Activated T-cell treated with anti-CD3 and anti-CD28 coated beads, Interleukin-2, amount 50 U/mL, for 4 hours (primary cell): ENCODE results near the gene AGXT2. TPM values are rescaled to one million over a fixed set of nuclear protein-coding genes. Genes with fewer than 3 reads are reported as not detected.
"Not testable (repeated sequence)": the region's sequence is repeated elsewhere in the genome, so short reads cannot be mapped to it uniquely, and the experiment has no call there.

Experiments used
- ATAC-seq, 2 donors: fragments of 200-7000 bp; cut with Tn5 transposase; one replicate each; pipeline ENCODE4 v1.10.0; 2021
- DNase-seq: peaks from one replicate; pipeline ENCODE4 v3.0.0-alpha.2; 2020
- H3K27me3 Mint-ChIP-seq: one replicate; pipeline ENCODE4 v1.8.0; 2021; ENCODE audit warnings: low read depth, mixed read lengths
- H3K36me3 Mint-ChIP-seq: one replicate; pipeline ENCODE4 v1.8.0; 2022; ENCODE audit warnings: mixed read lengths; ENCODE audit not compliant: insufficient read depth
- H3K4me1 Mint-ChIP-seq: one replicate; pipeline ENCODE4 v1.8.0; 2021; ENCODE audit warnings: low read depth, mixed read lengths
- H3K4me3 Mint-ChIP-seq: one replicate; pipeline ENCODE4 v1.8.0; 2021; ENCODE audit warnings: mild to moderate bottlenecking, moderate library complexity, mixed read lengths
- H3K9me3 Mint-ChIP-seq: one replicate; pipeline ENCODE4 v1.8.0; 2021; ENCODE audit warnings: mixed read lengths
- total RNA-seq, 3 donors: library from RNA; stranded (reverse); gene quantifications; one replicate each; pipeline ENCODE4 v1.2.1, GENCODE V29; 2021

AGXT2 gene
- total RNA-seq, 3 donors from 2014 or later, result not detected

DNA sequence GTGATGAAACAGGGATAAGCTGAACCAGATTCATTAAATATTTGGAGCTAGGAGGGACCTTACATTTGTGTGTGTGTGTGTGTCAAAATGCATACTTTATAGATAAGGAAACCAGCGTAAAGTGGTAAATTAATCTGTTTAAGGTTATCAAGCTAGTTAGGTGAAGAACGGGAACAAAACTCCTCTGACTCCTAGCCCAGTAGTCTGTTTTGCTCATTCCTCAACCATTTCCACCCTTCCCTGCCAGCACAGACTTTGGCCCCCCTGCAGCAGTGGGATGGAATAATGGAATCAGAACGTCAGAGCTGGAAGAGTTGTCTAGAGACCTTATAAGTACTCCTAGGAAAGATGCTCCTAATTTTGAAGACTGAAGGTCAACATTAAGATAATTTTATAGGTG is 6.5 kb downstream of the AGXT2 start:
- ATAC-seq (no peak), DNase-seq (no peak)
- no peak overlapping the region for H3K4me3 Mint-ChIP-seq
- no peaks in the 10 kb centered on the region for H3K9me3 Mint-ChIP-seq
- no peaks in the 10 kb centered on the region for H3K4me1 Mint-ChIP-seq
- H3K36me3 Mint-ChIP-seq, result no peaks in the 10 kb centered on the region
- peaks cover 8% of the 10 kb centered on the region for H3K27me3 Mint-ChIP-seq

DNA sequence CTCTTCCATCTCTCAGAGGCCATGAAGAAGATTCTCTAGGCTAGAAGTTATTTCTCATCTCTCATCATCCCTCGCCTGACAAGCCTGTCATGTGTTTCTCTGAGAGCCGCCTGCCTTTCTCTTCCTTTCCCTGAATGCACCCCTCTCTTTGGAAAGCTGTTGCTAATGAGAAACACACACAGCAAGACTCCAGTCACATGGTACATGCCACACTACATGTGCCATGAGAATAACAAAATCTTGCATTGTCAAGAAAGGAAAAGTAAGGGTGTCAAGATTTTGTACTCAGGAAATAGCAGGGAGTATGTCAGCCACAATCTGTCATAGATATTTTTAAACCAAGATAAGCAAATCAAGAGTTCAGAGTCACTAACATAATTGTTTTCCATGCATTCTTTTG is 8.9 kb downstream of the AGXT2 start:
- peaks cover 7% of the 10 kb centered on the region for H3K27me3 Mint-ChIP-seq
- no peak overlapping the region for H3K4me3 Mint-ChIP-seq
- no peaks in the 10 kb centered on the region for H3K4me1 Mint-ChIP-seq
- no peak for DNase-seq
- ATAC-seq, result no peak
- no peaks in the 10 kb centered on the region for H3K36me3 Mint-ChIP-seq
- H3K9me3 Mint-ChIP-seq, result no peaks in the 10 kb centered on the region

- ATAC-seq, result no peak
- H3K27me3 Mint-ChIP-seq, result peaks cover 9% of the 10 kb centered on the region
- H3K9me3 Mint-ChIP-seq, result no peaks in the 10 kb centered on the region
- H3K4me3 Mint-ChIP-seq, result no peak overlapping the region
- no peaks in the 10 kb centered on the region for H3K36me3 Mint-ChIP-seq
- DNase-seq, result no peak
- H3K4me1 Mint-ChIP-seq, result no peaks in the 10 kb centered on the region
Observed at GRCh38 chr5:35036536-35036935, 11.2 kb downstream of the AGXT2 start.

- H3K9me3 Mint-ChIP-seq, H3K36me3 Mint-ChIP-seq, ATAC-seq, DNase-seq, H3K4me3 Mint-ChIP-seq, H3K4me1 Mint-ChIP-seq: not testable (repeated sequence)
- peaks cover 10% of the 10 kb centered on the region for H3K27me3 Mint-ChIP-seq
Observed at GRCh38 chr5:35035929-35036328, 11.8 kb downstream of the AGXT2 start.

GRCh38 chr5:35035271-35035670 is 12.5 kb downstream of the AGXT2 start:
- no peaks in the 10 kb centered on the region for H3K9me3 Mint-ChIP-seq
- H3K27me3 Mint-ChIP-seq, result peaks cover 13% of the 10 kb centered on the region
- H3K4me1 Mint-ChIP-seq, result no peaks in the 10 kb centered on the region
- no peaks in the 10 kb centered on the region for H3K36me3 Mint-ChIP-seq
- ATAC-seq (no peak), DNase-seq (no peak)
- no peak overlapping the region for H3K4me3 Mint-ChIP-seq

- Mint-ChIP-seq H3K4me1 (no peaks in the 10 kb centered on the region), H3K9me3 (no peaks in the 10 kb centered on the region), H3K4me3 (no peak overlapping the region), H3K36me3 (no peaks in the 10 kb centered on the region), H3K27me3 (peaks cover 14% of the 10 kb centered on the region)
- ATAC-seq (no peak), DNase-seq (no peak)
Observed at GRCh38 chr5:35032356-35032755, 15.4 kb downstream of the AGXT2 start.

GRCh38 chr5:35031276-35031675 is 16.5 kb downstream of the AGXT2 start:
- DNase-seq, result no peak
- Mint-ChIP-seq H3K4me3 (no peak overlapping the region), H3K27me3 (peaks cover 16% of the 10 kb centered on the region), H3K36me3 (no peaks in the 10 kb centered on the region), H3K9me3 (no peaks in the 10 kb centered on the region), H3K4me1 (no peaks in the 10 kb centered on the region)
- ATAC-seq, result no peak

- Mint-ChIP-seq H3K4me3 (no peak overlapping the region), H3K4me1 (no peaks in the 10 kb centered on the region), H3K9me3 (no peaks in the 10 kb centered on the region), H3K36me3 (no peaks in the 10 kb centered on the region), H3K27me3 (peaks cover 16% of the 10 kb centered on the region)
- ATAC-seq, result no peak
- DNase-seq, result no peak
Observed at GRCh38 chr5:35030426-35031100, 17.2 kb downstream of the AGXT2 start.

- peaks cover 16% of the 10 kb centered on the region for H3K27me3 Mint-ChIP-seq
- DNase-seq, result no peak
- H3K9me3 Mint-ChIP-seq, result no peaks in the 10 kb centered on the region
- no peak overlapping the region for H3K4me3 Mint-ChIP-seq
- no peaks in the 10 kb centered on the region for H3K4me1 Mint-ChIP-seq
- ATAC-seq, result no peak
- H3K36me3 Mint-ChIP-seq, result no peaks in the 10 kb centered on the region
Observed at GRCh38 chr5:35029333-35029732, 18.4 kb downstream of the AGXT2 start.

- DNase-seq (no peak), ATAC-seq (no peak)
- Mint-ChIP-seq H3K4me3 (no peak overlapping the region), H3K4me1 (no peaks in the 10 kb centered on the region), H3K9me3 (no peaks in the 10 kb centered on the region), H3K36me3 (no peaks in the 10 kb centered on the region), H3K27me3 (peaks cover 14% of the 10 kb centered on the region)
Observed at GRCh38 chr5:35026941-35027340, 20.8 kb downstream of the AGXT2 start.

DNA sequence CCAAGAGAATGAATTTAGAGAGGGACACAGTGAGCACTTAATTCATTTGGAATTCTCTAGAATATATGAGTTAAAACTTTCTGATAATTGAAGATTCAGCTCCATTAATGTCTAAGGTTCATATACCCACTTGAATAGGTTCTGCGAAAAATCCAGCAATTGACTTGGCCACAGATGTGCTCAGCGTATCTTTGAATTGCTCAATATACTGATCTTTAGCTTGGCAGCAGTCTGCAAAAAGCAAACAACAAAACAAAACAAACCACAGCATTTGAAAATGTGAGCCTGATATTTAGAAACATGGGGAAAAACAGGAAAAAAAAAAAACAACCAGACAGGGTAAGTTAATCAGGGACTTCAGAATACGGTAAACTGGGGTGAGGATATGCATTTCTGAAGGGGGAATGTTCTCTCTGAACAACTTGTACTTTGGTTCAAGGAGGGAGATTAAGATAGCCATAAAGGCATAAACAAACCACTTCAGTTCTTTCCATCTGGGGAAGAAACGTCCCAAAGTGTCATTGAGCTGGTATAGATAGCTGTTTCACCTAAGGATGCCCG is 21.4 kb downstream of the AGXT2 start:
- H3K4me3 Mint-ChIP-seq, result no peak overlapping the region
- H3K36me3 Mint-ChIP-seq, result no peaks in the 10 kb centered on the region
- DNase-seq, result no peak
- H3K9me3 Mint-ChIP-seq, result no peaks in the 10 kb centered on the region
- no peak for ATAC-seq
- H3K27me3 Mint-ChIP-seq, result peaks cover 14% of the 10 kb centered on the region
- no peaks in the 10 kb centered on the region for H3K4me1 Mint-ChIP-seq

DNA sequence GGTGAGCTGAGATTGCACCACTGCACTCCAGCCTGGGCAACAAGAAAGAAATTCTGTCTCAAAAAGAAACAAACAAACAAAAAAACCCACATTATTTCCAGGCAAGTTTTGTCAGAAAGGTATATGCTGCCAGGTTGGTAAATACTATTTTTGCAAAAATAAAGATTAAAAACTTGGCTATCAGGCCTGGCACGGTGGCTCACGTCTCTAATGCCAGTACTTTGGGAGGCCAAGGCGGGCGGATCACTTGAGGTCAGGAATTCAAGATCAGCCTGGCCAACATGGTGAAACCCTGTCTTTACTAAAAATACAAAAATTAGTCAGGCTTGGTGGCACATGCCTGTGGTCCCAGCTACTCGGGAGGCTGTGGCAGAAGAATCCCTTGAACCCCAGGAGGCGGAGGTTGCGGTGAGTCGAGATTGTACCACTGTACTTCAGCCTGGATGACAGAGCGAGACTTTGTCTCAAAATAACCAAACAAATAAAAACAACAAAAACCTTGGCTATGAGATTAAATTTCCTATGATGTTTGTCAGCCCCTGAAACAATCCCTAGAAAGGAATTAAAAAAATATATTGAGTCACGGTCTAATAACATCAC is 22.7 kb downstream of the AGXT2 start:
- no peak for DNase-seq
- Mint-ChIP-seq H3K4me1 (no peaks in the 10 kb centered on the region), H3K9me3 (no peaks in the 10 kb centered on the region), H3K27me3 (peaks cover 10% of the 10 kb centered on the region), H3K4me3 (no peak overlapping the region), H3K36me3 (no peaks in the 10 kb centered on the region)
- no peak for ATAC-seq

- ATAC-seq (no peak), DNase-seq (no peak)
- Mint-ChIP-seq H3K36me3 (no peaks in the 10 kb centered on the region), H3K9me3 (no peaks in the 10 kb centered on the region), H3K27me3 (peaks cover 4% of the 10 kb centered on the region), H3K4me1 (no peaks in the 10 kb centered on the region), H3K4me3 (no peak overlapping the region)
Observed at GRCh38 chr5:35023391-35024178, 24.2 kb downstream of the AGXT2 start.

- Mint-ChIP-seq H3K4me3 (no peak overlapping the region), H3K4me1 (no peaks in the 10 kb centered on the region), H3K9me3 (no peaks in the 10 kb centered on the region), H3K27me3 (peaks cover 12% of the 10 kb centered on the region), H3K36me3 (no peaks in the 10 kb centered on the region)
- DNase-seq (no peak), ATAC-seq (peak in 1 of 2 donors; percentile 35)
Observed at GRCh38 chr5:35016174-35017051, 31.3 kb downstream of the AGXT2 start.
